Keratinocyte (primary cell): ENCODE results near the gene GPC5. TPM values are rescaled to one million over a fixed set of nuclear protein-coding genes. Genes with fewer than 3 reads are reported as not detected.

ENCODE experiments used
- DNase-seq: peaks from one replicate; pipeline ENCODE4 v3.0.0-alpha.2; 2011; ENCODE audit warnings: low read depth, missing footprints, low spot score
- FAIRE-seq: peaks from 2 replicates; lab custom pipeline; 2011; peaks lifted over from hg19 to GRCh38; lab: Jason Lieb, UNC
- H2AFZ ChIP-seq: 2 replicates; pipeline ENCODE4 v1.6.0; 2012; ENCODE audit warnings: low read length, control low read depth, inconsistent platforms; ENCODE audit not compliant: control insufficient read depth
- H3K27ac ChIP-seq: 2 replicates; pipeline ENCODE4 v1.5.1; 2011; ENCODE audit warnings: low read length; ENCODE audit not compliant: control insufficient read depth, insufficient read depth
- H3K27me3 ChIP-seq: 3 replicates; pipeline ENCODE4 v1.6.0; 2011; ENCODE audit warnings: low read length; ENCODE audit not compliant: control insufficient read depth, insufficient read depth; ENCODE audit errors: extremely low read depth
- H3K36me3 ChIP-seq, 2 experiments: 2 replicates in 1 of 2; 3 replicates in 1 of 2; pipeline ENCODE4 v1.5.1; 2011; ENCODE audit warnings: low read length in 2 of 2, mild to moderate bottlenecking in 1 of 2; ENCODE audit not compliant: control insufficient read depth in 2 of 2, insufficient read depth in 2 of 2; ENCODE audit errors: extremely low read depth in 1 of 2
- H3K4me1 ChIP-seq: 3 replicates; pipeline ENCODE4 v1.5.1; 2011; ENCODE audit warnings: low read length; ENCODE audit not compliant: control insufficient read depth, insufficient read depth; ENCODE audit errors: extremely low read depth
- H3K4me2 ChIP-seq: 3 replicates; pipeline ENCODE4 v1.6.0; 2011; ENCODE audit warnings: low read depth, low read length; ENCODE audit not compliant: control insufficient read depth, insufficient read depth; ENCODE audit errors: extremely low read depth
- H3K4me3 ChIP-seq, 3 experiments: fragments of 200-600 bp in 1 of 3; sonication (generic) in 1 of 3; 2 replicates in 2 of 3; 3 replicates in 1 of 3; pipeline ENCODE4 v1.5.1; 2011 to 2016; ENCODE audit warnings: low read length in 3 of 3, mild to moderate bottlenecking in 3 of 3, control low read depth in 2 of 3, inconsistent platforms in 1 of 3, low read depth in 1 of 3, mixed read lengths in 1 of 3, mixed run types in 1 of 3, moderate library complexity in 1 of 3; ENCODE audit not compliant: control insufficient read depth in 2 of 3, insufficient read depth in 2 of 3; ENCODE audit errors: extremely low read depth in 1 of 3
- H3K79me2 ChIP-seq: 2 replicates; pipeline ENCODE4 v1.6.0; 2012; ENCODE audit warnings: low read length; ENCODE audit not compliant: control insufficient read depth, insufficient read depth
- H3K9ac ChIP-seq: 3 replicates; pipeline ENCODE4 v1.6.0; 2011; ENCODE audit warnings: low read length; ENCODE audit not compliant: control insufficient read depth, insufficient read depth; ENCODE audit errors: extremely low read depth
- H3K9me1 ChIP-seq: 3 replicates; pipeline ENCODE4 v1.6.0; 2011; ENCODE audit warnings: low read length; ENCODE audit not compliant: control insufficient read depth, insufficient read depth; ENCODE audit errors: extremely low read depth
- H3K9me3 ChIP-seq: 2 replicates; pipeline ENCODE4 v1.5.1; 2012; ENCODE audit warnings: low read depth, low read length; ENCODE audit not compliant: control insufficient read depth
- H4K20me1 ChIP-seq: 3 replicates; pipeline ENCODE4 v1.6.0; 2011; ENCODE audit warnings: low read length; ENCODE audit not compliant: control insufficient read depth, insufficient read depth; ENCODE audit errors: extremely low read depth
- EZH2 ChIP-seq: IDR thresholded peaks from one replicate; pipeline ENCODE4 v1.6.1; 2012; ENCODE audit warnings: inconsistent platforms, mild to moderate bottlenecking, low read length, moderate library complexity
- dilution Hi-C: fragments of 300-500 bp; cut with MboI; formaldehyde crosslinking; loops from one replicate; pipeline ENCODE4 v1.7.0; 2020; ENCODE audit warnings: low sequenced_read_pairs; ENCODE audit not compliant: extremely low pct_ligation_motif_present
- polyA plus RNA-seq, 5 experiments: library from polyadenylated mRNA; depleted of rRNA in 3 of 5; stranded (reverse) in 3 of 5; stranded (forward) in 1 of 5; unstranded in 1 of 5; fragments of >200 nt; gene quantifications; 1 replicate in 1 of 5; 2 replicates in 3 of 5; 3 replicates in 1 of 5; pipeline versions ENCODE4 v1.2.1 to v1.2.3, GENCODE V29; 2011 to 2012; ENCODE audit warnings: missing spikeins in 2 of 5, low read depth in 1 of 5, low replicate concordance in 1 of 5
- TF ChIP-seq, protein P1 (sequence below), 3 experiments: IDR thresholded peaks in 1 of 3; conservative IDR thresholded peaks in 1 of 3; optimal IDR thresholded peaks in 1 of 3; 2 replicates in 2 of 3; 3 replicates in 1 of 3; pipeline versions ENCODE3 to v1.5.1; 2011; ENCODE audit warnings: low read length in 3 of 3, mild to moderate bottlenecking in 3 of 3, moderate library complexity in 2 of 3, control low read depth in 1 of 3, inconsistent platforms in 1 of 3; ENCODE audit not compliant: insufficient read depth in 2 of 3; ENCODE audit errors: extremely low read depth in 1 of 3

GPC5 gene
- polyA plus RNA-seq, 1 donor (not counting 4 experiments of a cell fraction or from before 2014, with no cell fraction given): 0.10 TPM

GRCh38 chr13:91356919-91357612 lies 41.4 kb upstream of the GPC5 start:
- Histone ChIP-seq H3K4me1 (no peaks in the 10 kb centered on the region), H4K20me1 (peaks cover 4% of the 10 kb centered on the region), H3K4me3 (no peak overlapping the region), H3K9ac (no peak overlapping the region), H3K9me1 (no peaks in the 10 kb centered on the region), H3K4me2 (no peak overlapping the region), H3K79me2 (peaks cover 6% of the 10 kb centered on the region), H3K27me3 (no peaks in the 10 kb centered on the region), H3K36me3 (peaks cover 7 to 33% of the 10 kb centered on the region in 2 experiments), H3K9me3 (no peaks in the 10 kb centered on the region), H2AFZ (no peak overlapping the region), H3K27ac (no peak overlapping the region)
- FAIRE-seq (no peak), DNase-seq (no peak)
- TF ChIP-seq, protein P1, sequence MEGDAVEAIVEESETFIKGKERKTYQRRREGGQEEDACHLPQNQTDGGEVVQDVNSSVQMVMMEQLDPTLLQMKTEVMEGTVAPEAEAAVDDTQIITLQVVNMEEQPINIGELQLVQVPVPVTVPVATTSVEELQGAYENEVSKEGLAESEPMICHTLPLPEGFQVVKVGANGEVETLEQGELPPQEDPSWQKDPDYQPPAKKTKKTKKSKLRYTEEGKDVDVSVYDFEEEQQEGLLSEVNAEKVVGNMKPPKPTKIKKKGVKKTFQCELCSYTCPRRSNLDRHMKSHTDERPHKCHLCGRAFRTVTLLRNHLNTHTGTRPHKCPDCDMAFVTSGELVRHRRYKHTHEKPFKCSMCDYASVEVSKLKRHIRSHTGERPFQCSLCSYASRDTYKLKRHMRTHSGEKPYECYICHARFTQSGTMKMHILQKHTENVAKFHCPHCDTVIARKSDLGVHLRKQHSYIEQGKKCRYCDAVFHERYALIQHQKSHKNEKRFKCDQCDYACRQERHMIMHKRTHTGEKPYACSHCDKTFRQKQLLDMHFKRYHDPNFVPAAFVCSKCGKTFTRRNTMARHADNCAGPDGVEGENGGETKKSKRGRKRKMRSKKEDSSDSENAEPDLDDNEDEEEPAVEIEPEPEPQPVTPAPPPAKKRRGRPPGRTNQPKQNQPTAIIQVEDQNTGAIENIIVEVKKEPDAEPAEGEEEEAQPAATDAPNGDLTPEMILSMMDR (optimal IDR thresholded peaks at IDR 0.05 in 1 of 3, IDR thresholded peaks at IDR 0.05 in 1 of 3, conservative IDR thresholded peaks at IDR 0.05 in 1 of 3; ENCODE audit: extremely low read depth in 1 of 3, insufficient read depth in 2 of 3, low read length in 3 of 3): no peak
- TF ChIP-seq EZH2: no peak
- dilution Hi-C loops: no loop called here

DNA sequence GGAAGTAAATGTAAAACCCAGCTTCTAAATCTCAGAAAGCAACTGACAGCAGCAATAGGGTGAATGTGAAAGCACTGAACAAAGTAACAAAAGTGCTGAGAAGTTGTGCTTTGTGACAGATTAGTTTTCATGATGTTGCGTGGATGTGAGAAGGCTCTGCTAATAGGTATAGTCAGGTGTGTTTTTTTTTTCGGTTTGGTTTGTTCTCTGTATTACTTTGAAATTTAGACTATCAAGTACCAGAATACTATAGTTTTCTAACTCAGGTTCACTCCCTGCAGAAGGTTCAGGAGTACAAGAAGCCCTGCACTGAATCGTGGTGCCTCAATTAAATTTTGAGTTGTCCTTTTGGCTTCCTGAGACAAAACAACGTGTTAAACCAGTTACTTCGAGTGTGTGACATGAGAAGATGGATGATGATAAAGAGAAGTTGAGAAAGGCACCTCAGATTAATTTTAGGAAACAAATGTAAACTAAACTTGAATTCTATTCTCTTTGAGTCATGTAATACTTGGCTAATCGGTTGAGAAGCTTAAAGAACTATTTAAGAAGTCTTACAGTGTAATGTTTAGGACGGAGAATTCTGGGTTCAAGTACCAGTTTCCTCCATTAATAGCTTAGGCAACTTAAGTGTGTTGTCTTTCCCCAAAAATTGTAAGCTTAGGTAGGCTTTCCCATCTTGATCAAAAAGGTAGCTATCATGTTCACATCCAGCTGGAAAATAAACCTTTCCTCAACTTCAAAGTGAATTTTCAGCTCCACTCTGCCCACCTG lies 40.6 kb upstream of the GPC5 start:
- Histone ChIP-seq H4K20me1 (peaks cover 4% of the 10 kb centered on the region), H3K4me1 (no peaks in the 10 kb centered on the region), H3K4me3 (no peak overlapping the region), H3K27me3 (no peaks in the 10 kb centered on the region), H3K27ac (no peak overlapping the region), H3K36me3 (peaks cover 7 to 27% of the 10 kb centered on the region in 2 experiments), H3K4me2 (no peak overlapping the region), H3K9me3 (no peaks in the 10 kb centered on the region), H3K9me1 (no peaks in the 10 kb centered on the region), H3K9ac (no peak overlapping the region), H3K79me2 (no peaks in the 10 kb centered on the region), H2AFZ (no peak overlapping the region)
- no peak for FAIRE-seq
- dilution Hi-C loops: no loop called here
- DNase-seq: no peak
- no peak for TF ChIP-seq EZH2
- TF ChIP-seq, protein P1 (optimal IDR thresholded peaks at IDR 0.05 in 1 of 3, IDR thresholded peaks at IDR 0.05 in 1 of 3, conservative IDR thresholded peaks at IDR 0.05 in 1 of 3; ENCODE audit: extremely low read depth in 1 of 3, insufficient read depth in 2 of 3, low read length in 3 of 3): no peak
